ENCODE data around the gene TAS2R60. TPM values are rescaled to one million over a fixed set of nuclear protein-coding genes. Genes with fewer than 3 reads are reported as not detected.

Gene TAS2R60
- total and polyA plus RNA-seq, 2 of the 4 experiments (the other 2 are of a cell fraction): not detected

- Histone ChIP-seq H3K14ac (replicated peaks; ENCODE audit: low read depth, low read length) (no peak overlapping the region), H3K4me1 (ENCODE audit: control insufficient read depth, insufficient read depth, low read length) (no peaks in the 10 kb centered on the region), H3K56ac (ENCODE audit: extremely low read depth, insufficient read depth, low read length) (no peak overlapping the region), H4K5ac (ENCODE audit: low read depth, low read length) (no peak overlapping the region), H2AFZ (replicated peaks; ENCODE audit: low read length, poor library complexity) (no peak overlapping the region), H3K27ac (ENCODE audit: insufficient read depth, low read length) (no peak overlapping the region), H4K91ac (ENCODE audit: insufficient read depth, low read depth, low read length) (no peak overlapping the region), H2AK5ac (ENCODE audit: low read depth, low read length) (no peak overlapping the region), H2AK9ac (replicated peaks; ENCODE audit: low read depth, low read length, poor library complexity) (no peak overlapping the region), H4K20me1 (ENCODE audit: insufficient read depth, low read length) (no peaks in the 10 kb centered on the region), H3K18ac (ENCODE audit: low read depth, low read length) (no peak overlapping the region), H3K4me2 (ENCODE audit: low read depth, low read length) (no peak overlapping the region), H4K8ac (ENCODE audit: low read depth in 2 of 2, low read length in 2 of 2) (no peak overlapping the region), H3K4ac (ENCODE audit: low read depth, low read length) (no peak overlapping the region), H3K4me3 (ENCODE audit: insufficient read depth, low read depth, low read length) (no peak overlapping the region), H2BK15ac (ENCODE audit: low read depth, low read length) (no peak overlapping the region), H3K27me3 (ENCODE audit: control insufficient read depth, insufficient read depth, low read length) (no peaks in the 10 kb centered on the region), H3K9me1 (ENCODE audit: insufficient read depth, low read length) (no peaks in the 10 kb centered on the region), H3K79me1 (ENCODE audit: low read depth in 1 of 2, low read length in 2 of 2) (no peaks in the 10 kb centered on the region), H2BK20ac (ENCODE audit: low read depth, low read length) (no peak overlapping the region), H3K36me3 (ENCODE audit: control insufficient read depth, insufficient read depth, low read length) (no peaks in the 10 kb centered on the region), H3K9ac (ENCODE audit: low read depth, low read length) (no peak overlapping the region), H2BK5ac (ENCODE audit: low read depth, low read length, poor library complexity, severe bottlenecking) (no peak overlapping the region), H2BK120ac (ENCODE audit: low read depth, low read length) (no peak overlapping the region), H3K9me3 (ENCODE audit: control insufficient read depth, insufficient read depth, low read length) (no peaks in the 10 kb centered on the region), H3K23ac (ENCODE audit: low read depth, low read length) (no peak overlapping the region)
- dilution Hi-C loops (cut with HindIII; ENCODE audit: low sequenced_read_pairs, unreplicated experiment) (no loop called here), intact Hi-C loops (cut with micrococcal nuclease) (loop anchor here (5.0 kb wide), 1 partner anchor 48 kb away; no protein-coding TSS in a partner anchor), in situ Hi-C loops (cut with MboI; ENCODE audit: low sequenced_read_pairs) (no loop called here)
- DNase-seq: no peak
- no peak for ATAC-seq (ENCODE audit: low read depth)
- BruUV-seq (replicated peaks): no TSS peak
- TF ChIP-seq RAD21 (IDR thresholded peaks at IDR 0.05; ENCODE audit: low read length) (no peak), BHLHE40 (IDR thresholded peaks at IDR 0.05; ENCODE audit: low read depth, low read length) (no peak), RCOR1 (IDR thresholded peaks at IDR 0.05; ENCODE audit: insufficient replicate concordance, low read length) (no peak), MAFK (IDR thresholded peaks at IDR 0.05; ENCODE audit: low read depth, low read length) (no peak), POLR2A (IDR thresholded peaks at IDR 0.05; ENCODE audit: low read depth, low read length) (no peak), MAZ (IDR thresholded peaks at IDR 0.05; ENCODE audit: borderline replicate concordance, low read depth, low read length) (no peak), CTCF (conservative IDR thresholded peaks at IDR 0.05; ENCODE audit: low read depth, low read length) (no peak), MXI1 (IDR thresholded peaks at IDR 0.05; ENCODE audit: borderline replicate concordance, low read depth, low read length) (no peak), RFX5 (IDR thresholded peaks at IDR 0.05; ENCODE audit: low read depth, low read length) (no peak), FOS (IDR thresholded peaks at IDR 0.05; ENCODE audit: low read depth, low read length) (no peak), CEBPB (IDR thresholded peaks at IDR 0.05; ENCODE audit: low read depth, low read length) (no peak), CHD1 (IDR thresholded peaks at IDR 0.05; ENCODE audit: low read depth, low read length) (no peak), SMC3 (IDR thresholded peaks at IDR 0.05; ENCODE audit: low read depth, low read length) (no peak), NFE2L2 (IDR thresholded peaks at IDR 0.05; ENCODE audit: low read depth, low read length) (no peak)
- TF ChIP-seq, protein P1, sequence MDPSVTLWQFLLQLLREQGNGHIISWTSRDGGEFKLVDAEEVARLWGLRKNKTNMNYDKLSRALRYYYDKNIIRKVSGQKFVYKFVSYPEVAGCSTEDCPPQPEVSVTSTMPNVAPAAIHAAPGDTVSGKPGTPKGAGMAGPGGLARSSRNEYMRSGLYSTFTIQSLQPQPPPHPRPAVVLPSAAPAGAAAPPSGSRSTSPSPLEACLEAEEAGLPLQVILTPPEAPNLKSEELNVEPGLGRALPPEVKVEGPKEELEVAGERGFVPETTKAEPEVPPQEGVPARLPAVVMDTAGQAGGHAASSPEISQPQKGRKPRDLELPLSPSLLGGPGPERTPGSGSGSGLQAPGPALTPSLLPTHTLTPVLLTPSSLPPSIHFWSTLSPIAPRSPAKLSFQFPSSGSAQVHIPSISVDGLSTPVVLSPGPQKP (IDR thresholded peaks at IDR 0.05; ENCODE audit: borderline replicate concordance, low read depth, low read length): no peak
- TF ChIP-seq, protein P2, sequence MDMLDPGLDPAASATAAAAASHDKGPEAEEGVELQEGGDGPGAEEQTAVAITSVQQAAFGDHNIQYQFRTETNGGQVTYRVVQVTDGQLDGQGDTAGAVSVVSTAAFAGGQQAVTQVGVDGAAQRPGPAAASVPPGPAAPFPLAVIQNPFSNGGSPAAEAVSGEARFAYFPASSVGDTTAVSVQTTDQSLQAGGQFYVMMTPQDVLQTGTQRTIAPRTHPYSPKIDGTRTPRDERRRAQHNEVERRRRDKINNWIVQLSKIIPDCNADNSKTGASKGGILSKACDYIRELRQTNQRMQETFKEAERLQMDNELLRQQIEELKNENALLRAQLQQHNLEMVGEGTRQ (IDR thresholded peaks at IDR 0.05; ENCODE audit: low read depth, low read length): no peak
- CTCF ChIA-PET: interaction anchor here (0.8 kb wide), 1 partner anchor 11 kb away, joined by 4 read pairs; no protein-coding TSS in a partner anchor
- POLR2A ChIA-PET (ENCODE audit: unreplicated experiment): no interaction called here
These were observed 37.2 kb downstream of the TAS2R60 start for GRCh38 chr7:143480501-143480900.

Data from IMR-90 (cell line).